HFFc6 (cell line): ENCODE measurements around the gene BOLL. TPM values are rescaled to one million over a fixed set of nuclear protein-coding genes. Genes with fewer than 3 reads are reported as not detected.
"Not testable (repeated sequence)": the region's sequence is repeated elsewhere in the genome, so short reads cannot be mapped to it uniquely, and the experiment has no call there.

ENCODE experiments used
- DNase-seq: peaks from one replicate; pipeline ENCODE4 v3.0.0-alpha.2; 2018
- H3K27ac Mint-ChIP-seq: 2 replicates; pipeline ENCODE4 v1.8.0; 2020; ENCODE audit warnings: mild to moderate bottlenecking, mixed read lengths
- H3K27me3 Mint-ChIP-seq: 2 replicates; pipeline ENCODE4 v1.8.0; 2021; ENCODE audit warnings: mild to moderate bottlenecking, moderate library complexity, mixed read lengths; ENCODE audit not compliant: insufficient read depth
- H3K36me3 Mint-ChIP-seq: 2 replicates; pipeline ENCODE4 v1.8.0; 2021; ENCODE audit warnings: low read depth, mixed read lengths
- H3K4me1 Mint-ChIP-seq: 2 replicates; pipeline ENCODE4 v1.8.0; 2020; ENCODE audit warnings: low read depth, mixed read lengths
- H3K4me3 Mint-ChIP-seq: 2 replicates; pipeline ENCODE4 v1.8.0; 2020; ENCODE audit warnings: mild to moderate bottlenecking, moderate library complexity, mixed read lengths
- H3K9me3 Mint-ChIP-seq: 2 replicates; pipeline ENCODE4 v1.8.0; 2020; ENCODE audit warnings: mild to moderate bottlenecking, mixed read lengths
- CTCF ChIP-seq: fragments of 200-600 bp; sonication (generic); IDR thresholded peaks from 2 replicates; pipeline ENCODE4 v1.5.0; 2021; ENCODE audit warnings: antibody characterized with exemption, mild to moderate bottlenecking
- long read RNA-seq: library from polyadenylated mRNA; unstranded; transcript quantifications from one replicate; pipeline ENCODE4 v2.0.0, GENCODE V29; 2019
- total RNA-seq, 6 experiments: library from RNA; stranded (reverse); fragmentation: NEBNext Ultra II Directional; extraction: Animal tissue kit (Norgen Biotek cat#: 25700); gene quantifications; 2 replicates in 1 of 6; 3 replicates in 5 of 6; pipeline ENCODE4 v1.2.3, GENCODE V29; 2021

BOLL gene
- total RNA-seq = not detected
- long read RNA-seq = 0 reads

GRCh38 chr2:197784956-197785941, at the start of gene BOLL:
BOLL (minus strand) TSS chr2:197785319; CDS start chr2:197781850, 3,469 bp downstream.
- Mint-ChIP-seq H3K4me3 (no peak within 1 kb of the TSS), H3K27me3 (no peaks in the 10 kb centered on the region)
- no peak for DNase-seq

GRCh38 chr2:197834771-197835170, 49.7 kb upstream of the BOLL start:
- not testable (repeated sequence) for H3K4me1 Mint-ChIP-seq, DNase-seq, H3K36me3 Mint-ChIP-seq, H3K9me3 Mint-ChIP-seq, H3K4me3 Mint-ChIP-seq, H3K27ac Mint-ChIP-seq, H3K27me3 Mint-ChIP-seq

More at GRCh38 chr2:197784956-197785941, at the start of gene BOLL:
- no peaks in the 10 kb centered on the region for H3K4me1 Mint-ChIP-seq
- H3K36me3 Mint-ChIP-seq = no peaks in the 10 kb centered on the region
- TF ChIP-seq CTCF = no peak
- no peaks in the 10 kb centered on the region for H3K9me3 Mint-ChIP-seq
- no peak within 1 kb of the TSS for H3K27ac Mint-ChIP-seq

- DNase-seq = no peak
Measured at GRCh38 chr2:197828464-197829135, 43.5 kb upstream of the BOLL start.

GRCh38 chr2:197827618-197828017, 42.5 kb upstream of the BOLL start:
- TF ChIP-seq CTCF = no peak
- H3K4me3 Mint-ChIP-seq = no peak overlapping the region
- no peak overlapping the region for H3K27ac Mint-ChIP-seq
- no peaks in the 10 kb centered on the region for H3K36me3 Mint-ChIP-seq
- H3K4me1 Mint-ChIP-seq = peaks cover 9% of the 10 kb centered on the region; the same call in 1 of the 2 replicates
- peaks cover 5% of the 10 kb centered on the region for H3K9me3 Mint-ChIP-seq
- H3K27me3 Mint-ChIP-seq = peaks cover 6% of the 10 kb centered on the region; the same call in 1 of the 2 replicates
- no peak for DNase-seq

More at GRCh38 chr2:197828464-197829135, 43.5 kb upstream of the BOLL start:
- H3K4me3 Mint-ChIP-seq = no peak overlapping the region
- no peaks in the 10 kb centered on the region for H3K36me3 Mint-ChIP-seq
- peaks cover 6% of the 10 kb centered on the region; the same call in 1 of the 2 replicates for H3K27me3 Mint-ChIP-seq
- peaks cover 5% of the 10 kb centered on the region for H3K9me3 Mint-ChIP-seq
- H3K4me1 Mint-ChIP-seq = peaks cover 9% of the 10 kb centered on the region; the same call in 1 of the 2 replicates
- no peak overlapping the region for H3K27ac Mint-ChIP-seq
- no peak for TF ChIP-seq CTCF

- peaks cover 3% of the 10 kb centered on the region; the same call in 1 of the 2 replicates for H3K4me1 Mint-ChIP-seq
- DNase-seq = no peak
- no peaks in the 10 kb centered on the region for H3K36me3 Mint-ChIP-seq
- TF ChIP-seq CTCF = no peak
- H3K27ac Mint-ChIP-seq = no peak overlapping the region
- peaks cover 2% of the 10 kb centered on the region; the same call in 1 of the 2 replicates for H3K27me3 Mint-ChIP-seq
- no peaks in the 10 kb centered on the region for H3K9me3 Mint-ChIP-seq
- H3K4me3 Mint-ChIP-seq = no peak overlapping the region
Measured at GRCh38 chr2:197822333-197822732, 37.2 kb upstream of the BOLL start.
